Measurements from ENCODE around the gene FZD8.

Gene FZD8

DNA sequence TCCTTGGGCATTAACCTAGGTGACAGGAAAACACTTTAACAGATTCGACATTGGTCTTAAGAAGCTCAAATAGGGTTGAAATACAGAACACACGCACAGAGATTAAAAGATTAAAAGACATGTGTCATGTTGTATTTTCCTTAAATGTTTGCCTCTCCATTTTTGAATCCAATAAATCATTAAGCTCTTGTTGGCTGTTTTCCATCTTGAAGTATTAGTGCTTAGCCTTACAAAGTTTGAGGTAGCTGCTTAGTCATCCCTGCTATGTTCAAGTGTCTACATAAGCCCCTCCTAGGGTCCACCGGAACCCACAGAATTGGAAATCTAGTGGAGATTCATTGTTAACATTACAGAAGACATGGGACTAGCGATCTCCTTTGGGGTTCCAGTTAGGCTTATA is 49.7 kb downstream of the FZD8 start:
- Histone ChIP-seq H3K27me3 (ENCODE audit: insufficient read depth, poor library complexity, severe bottlenecking) (no peaks in the 10 kb centered on the region), H3K27ac (replicated peaks) (no peak overlapping the region), H3K4me3 (replicated peaks; ENCODE audit: insufficient read depth, low read length) (no peak overlapping the region)
- no peak for DNase-seq (ENCODE audit: low read depth in 1 of 2, low spot score in 1 of 2)
- TF ChIP-seq GABPA (IDR thresholded peaks at IDR 0.05; ENCODE audit: low read depth) (no peak), SPI1 (IDR thresholded peaks at IDR 0.05; ENCODE audit: borderline replicate concordance, low read depth) (no peak), POLR2AphosphoS5 (IDR thresholded peaks at IDR 0.05; ENCODE audit: low read depth) (no peak)
- TF ChIP-seq, protein P1, sequence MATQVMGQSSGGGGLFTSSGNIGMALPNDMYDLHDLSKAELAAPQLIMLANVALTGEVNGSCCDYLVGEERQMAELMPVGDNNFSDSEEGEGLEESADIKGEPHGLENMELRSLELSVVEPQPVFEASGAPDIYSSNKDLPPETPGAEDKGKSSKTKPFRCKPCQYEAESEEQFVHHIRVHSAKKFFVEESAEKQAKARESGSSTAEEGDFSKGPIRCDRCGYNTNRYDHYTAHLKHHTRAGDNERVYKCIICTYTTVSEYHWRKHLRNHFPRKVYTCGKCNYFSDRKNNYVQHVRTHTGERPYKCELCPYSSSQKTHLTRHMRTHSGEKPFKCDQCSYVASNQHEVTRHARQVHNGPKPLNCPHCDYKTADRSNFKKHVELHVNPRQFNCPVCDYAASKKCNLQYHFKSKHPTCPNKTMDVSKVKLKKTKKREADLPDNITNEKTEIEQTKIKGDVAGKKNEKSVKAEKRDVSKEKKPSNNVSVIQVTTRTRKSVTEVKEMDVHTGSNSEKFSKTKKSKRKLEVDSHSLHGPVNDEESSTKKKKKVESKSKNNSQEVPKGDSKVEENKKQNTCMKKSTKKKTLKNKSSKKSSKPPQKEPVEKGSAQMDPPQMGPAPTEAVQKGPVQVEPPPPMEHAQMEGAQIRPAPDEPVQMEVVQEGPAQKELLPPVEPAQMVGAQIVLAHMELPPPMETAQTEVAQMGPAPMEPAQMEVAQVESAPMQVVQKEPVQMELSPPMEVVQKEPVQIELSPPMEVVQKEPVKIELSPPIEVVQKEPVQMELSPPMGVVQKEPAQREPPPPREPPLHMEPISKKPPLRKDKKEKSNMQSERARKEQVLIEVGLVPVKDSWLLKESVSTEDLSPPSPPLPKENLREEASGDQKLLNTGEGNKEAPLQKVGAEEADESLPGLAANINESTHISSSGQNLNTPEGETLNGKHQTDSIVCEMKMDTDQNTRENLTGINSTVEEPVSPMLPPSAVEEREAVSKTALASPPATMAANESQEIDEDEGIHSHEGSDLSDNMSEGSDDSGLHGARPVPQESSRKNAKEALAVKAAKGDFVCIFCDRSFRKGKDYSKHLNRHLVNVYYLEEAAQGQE (IDR thresholded peaks at IDR 0.05; ENCODE audit: insufficient replicate concordance, low read depth): no peak
- TF ChIP-seq, protein P2, sequence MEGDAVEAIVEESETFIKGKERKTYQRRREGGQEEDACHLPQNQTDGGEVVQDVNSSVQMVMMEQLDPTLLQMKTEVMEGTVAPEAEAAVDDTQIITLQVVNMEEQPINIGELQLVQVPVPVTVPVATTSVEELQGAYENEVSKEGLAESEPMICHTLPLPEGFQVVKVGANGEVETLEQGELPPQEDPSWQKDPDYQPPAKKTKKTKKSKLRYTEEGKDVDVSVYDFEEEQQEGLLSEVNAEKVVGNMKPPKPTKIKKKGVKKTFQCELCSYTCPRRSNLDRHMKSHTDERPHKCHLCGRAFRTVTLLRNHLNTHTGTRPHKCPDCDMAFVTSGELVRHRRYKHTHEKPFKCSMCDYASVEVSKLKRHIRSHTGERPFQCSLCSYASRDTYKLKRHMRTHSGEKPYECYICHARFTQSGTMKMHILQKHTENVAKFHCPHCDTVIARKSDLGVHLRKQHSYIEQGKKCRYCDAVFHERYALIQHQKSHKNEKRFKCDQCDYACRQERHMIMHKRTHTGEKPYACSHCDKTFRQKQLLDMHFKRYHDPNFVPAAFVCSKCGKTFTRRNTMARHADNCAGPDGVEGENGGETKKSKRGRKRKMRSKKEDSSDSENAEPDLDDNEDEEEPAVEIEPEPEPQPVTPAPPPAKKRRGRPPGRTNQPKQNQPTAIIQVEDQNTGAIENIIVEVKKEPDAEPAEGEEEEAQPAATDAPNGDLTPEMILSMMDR (IDR thresholded peaks at IDR 0.05; ENCODE audit: insufficient read depth, low read length): no peak

DNA sequence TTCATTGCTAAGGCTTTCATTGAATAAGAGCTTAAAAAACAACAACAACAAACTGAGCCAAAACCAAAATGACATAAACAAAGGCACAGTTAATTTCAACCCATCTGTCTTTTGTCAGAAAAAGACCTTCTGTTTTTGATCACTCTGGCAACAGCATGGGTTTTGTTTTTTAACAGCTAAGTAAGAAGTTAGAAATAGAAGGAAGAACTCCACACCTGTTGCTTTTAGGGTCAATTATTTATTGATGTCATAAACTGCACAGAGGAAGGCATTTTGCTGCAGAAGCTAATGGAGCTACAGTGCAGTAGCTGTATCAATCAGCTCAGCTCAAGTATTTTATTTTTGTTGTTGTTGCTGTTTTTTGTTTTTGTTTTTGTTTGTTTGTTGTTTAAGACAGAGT is 53.3 kb downstream of the FZD8 start:
- H3K27ac ChIP-seq (replicated peaks): no peak overlapping the region
- TF ChIP-seq POLR2AphosphoS5 (IDR thresholded peaks at IDR 0.05; ENCODE audit: low read depth): no peak
- TF ChIP-seq SPI1 (IDR thresholded peaks at IDR 0.05; ENCODE audit: borderline replicate concordance, low read depth): no peak
- TF ChIP-seq, protein P1 (IDR thresholded peaks at IDR 0.05; ENCODE audit: insufficient replicate concordance, low read depth): no peak
- TF ChIP-seq, protein P2 (IDR thresholded peaks at IDR 0.05; ENCODE audit: insufficient read depth, low read length): no peak
- TF ChIP-seq GABPA (IDR thresholded peaks at IDR 0.05; ENCODE audit: low read depth): no peak
- H3K4me3 ChIP-seq (replicated peaks; ENCODE audit: insufficient read depth, low read length): no peak overlapping the region
- DNase-seq (ENCODE audit: low read depth in 1 of 2, low spot score in 1 of 2): no peak
- no peaks in the 10 kb centered on the region for H3K27me3 ChIP-seq (ENCODE audit: insufficient read depth, poor library complexity, severe bottlenecking)
